HG02973 (cell line): ENCODE measurements around the gene ZNF648.
"Not testable (repeated sequence)": the region's sequence is repeated elsewhere in the genome, so short reads cannot be mapped to it uniquely, and the experiment has no call there.

ENCODE experiments used
- ATAC-seq: cut with Tn5 transposase; IDR thresholded peaks from one replicate; pipeline ENCODE4 v1.9.1; 2021; ENCODE audit warnings: moderate library complexity; ENCODE audit not compliant: unreplicated experiment

Gene ZNF648

GRCh38 chr1:182071924-182072323 is 10.4 kb upstream of the ZNF648 start:
- ATAC-seq: no peak

- no peak for ATAC-seq
Measured at GRCh38 chr1:182069028-182069466, 7.5 kb upstream of the ZNF648 start.

- no peak for ATAC-seq
Measured at GRCh38 chr1:182066934-182067333, 5.4 kb upstream of the ZNF648 start.

GRCh38 chr1:182065126-182065845 is 3.8 kb upstream of the ZNF648 start:
- no peak for ATAC-seq

GRCh38 chr1:182064611-182065010 is 3.1 kb upstream of the ZNF648 start:
- no peak for ATAC-seq

DNA sequence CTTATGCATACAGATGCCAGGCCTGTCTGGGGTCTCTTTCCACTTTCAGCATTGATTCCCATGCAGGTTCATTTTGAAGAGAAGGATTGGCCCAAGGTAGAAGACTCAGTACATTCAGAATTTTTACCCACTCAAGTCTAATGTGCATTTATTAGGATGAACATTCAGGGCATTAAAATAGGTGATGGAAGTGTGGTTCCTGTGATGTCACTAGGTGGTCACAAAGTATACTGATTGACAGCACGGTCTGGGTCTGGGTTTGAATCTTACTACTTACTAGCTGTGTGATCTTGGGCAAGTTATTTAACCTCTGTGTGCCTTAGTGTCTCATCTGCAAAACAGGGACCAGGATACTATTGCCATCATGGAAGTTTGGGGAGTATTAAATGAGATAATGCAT is 711 bp upstream of the ZNF648 start:
- ATAC-seq: no peak

DNA sequence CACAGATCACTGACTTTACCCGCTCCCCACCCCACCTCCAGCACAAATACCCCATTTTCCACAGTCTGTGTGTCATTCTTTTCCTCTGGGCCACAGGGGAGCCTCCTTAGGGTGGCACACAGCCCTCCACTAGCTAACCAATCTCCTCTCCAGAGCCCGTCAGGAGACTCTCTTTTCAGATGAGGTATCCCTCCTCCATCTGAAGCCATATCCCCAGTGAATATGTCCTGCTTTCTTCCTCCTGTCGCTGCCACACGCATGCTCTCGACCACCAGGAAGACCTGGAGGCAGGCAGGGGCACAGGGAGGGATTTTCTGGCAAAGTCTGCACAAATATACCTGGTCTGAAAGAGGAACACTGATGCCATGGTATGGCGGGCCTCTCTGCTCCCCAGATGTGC is 635 bp downstream of the ZNF648 start:
- ATAC-seq: no peak

- ATAC-seq: no peak
Measured at GRCh38 chr1:182059936-182060335, 1.6 kb downstream of the ZNF648 start.

DNA sequence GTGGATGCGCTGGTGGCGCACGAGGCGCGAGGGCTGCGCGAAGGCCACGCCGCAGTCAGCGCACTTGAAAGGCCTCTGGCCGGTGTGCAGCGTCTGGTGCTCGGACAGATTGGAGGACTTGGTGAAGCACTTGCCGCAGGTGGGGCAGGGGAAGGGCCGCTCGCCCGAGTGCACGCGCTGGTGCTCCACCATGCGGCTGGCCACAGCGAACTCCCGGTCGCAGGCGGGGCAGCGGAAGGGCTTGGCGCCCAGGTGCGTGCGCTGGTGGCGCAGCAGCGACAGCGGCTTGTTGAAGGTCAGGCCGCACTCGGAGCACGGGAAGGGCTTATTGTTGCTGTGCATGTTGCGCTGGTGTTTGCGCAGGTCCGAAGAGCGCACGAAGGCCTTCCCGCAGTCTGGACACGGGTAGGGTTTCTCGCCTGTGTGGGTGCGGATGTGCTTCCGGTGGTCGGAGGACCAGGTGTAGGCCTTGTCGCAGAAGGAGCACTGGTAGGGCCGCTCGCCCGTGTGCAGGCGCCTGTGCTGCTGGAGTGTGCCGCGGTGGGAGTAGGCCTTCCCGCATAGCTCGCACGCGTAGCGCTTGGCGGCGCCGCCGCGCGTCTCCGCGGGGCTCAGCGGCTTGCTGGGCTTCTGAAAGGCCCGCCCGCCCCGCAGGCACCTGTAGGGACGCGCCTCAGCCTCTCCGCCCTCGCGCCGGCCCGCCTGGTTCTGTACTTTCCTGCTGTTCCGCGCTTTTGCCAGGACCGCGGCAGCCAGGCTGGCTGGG is 4.7 kb downstream of the ZNF648 start:
- no peak for ATAC-seq

DNA sequence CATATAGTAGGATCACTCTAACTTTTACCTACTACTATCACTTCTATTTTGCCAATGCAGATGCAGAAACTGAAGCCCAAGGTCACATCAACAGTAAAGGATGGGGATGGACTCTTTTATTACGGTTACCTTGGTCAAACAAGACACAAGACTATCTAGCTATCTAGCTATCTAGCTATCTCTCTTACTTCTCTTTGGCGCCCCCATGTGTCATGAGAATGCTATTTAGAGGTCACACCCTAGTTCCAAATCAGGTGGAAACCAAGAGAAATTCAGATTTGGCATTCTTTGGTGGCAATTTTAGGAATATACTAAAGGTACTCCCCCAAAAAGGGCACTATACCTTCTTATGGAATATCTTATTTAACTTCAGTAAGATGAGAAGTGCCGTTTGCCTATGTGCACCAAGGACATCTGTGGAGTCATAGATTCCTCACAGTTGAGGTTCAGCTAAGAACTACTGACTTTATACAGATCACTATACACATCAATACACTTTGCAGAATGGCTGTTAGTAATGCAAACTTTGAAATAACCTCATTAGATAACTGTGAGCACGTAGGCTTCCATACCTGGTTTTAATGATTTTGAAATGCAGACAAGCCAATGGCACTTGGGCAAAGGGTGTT is 6.7 kb downstream of the ZNF648 start:
- no peak for ATAC-seq

DNA sequence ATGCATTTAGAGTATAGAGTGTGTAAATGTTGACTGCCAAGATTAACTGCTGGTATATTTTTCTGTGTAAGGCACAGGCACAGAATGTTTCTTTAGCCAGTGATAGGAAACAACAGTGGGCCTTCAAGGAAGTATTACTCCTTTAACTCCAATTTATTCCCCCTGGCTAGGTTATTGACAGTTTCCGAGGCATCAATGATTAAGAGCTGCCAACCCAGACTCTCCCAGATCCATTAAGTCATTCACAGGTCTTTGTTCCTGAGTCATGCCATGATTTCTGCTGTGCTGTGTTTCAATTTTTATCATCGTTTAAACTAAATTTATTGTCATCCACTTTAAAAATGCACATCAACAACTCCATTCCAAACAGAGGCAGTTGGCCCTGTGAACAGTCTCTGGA is 9.2 kb downstream of the ZNF648 start:
- ATAC-seq: no peak

GRCh38 chr1:182051938-182052337 is 9.6 kb downstream of the ZNF648 start:
- no peak for ATAC-seq

- no peak for ATAC-seq
Measured at GRCh38 chr1:182050481-182051448, 10.7 kb downstream of the ZNF648 start.

DNA sequence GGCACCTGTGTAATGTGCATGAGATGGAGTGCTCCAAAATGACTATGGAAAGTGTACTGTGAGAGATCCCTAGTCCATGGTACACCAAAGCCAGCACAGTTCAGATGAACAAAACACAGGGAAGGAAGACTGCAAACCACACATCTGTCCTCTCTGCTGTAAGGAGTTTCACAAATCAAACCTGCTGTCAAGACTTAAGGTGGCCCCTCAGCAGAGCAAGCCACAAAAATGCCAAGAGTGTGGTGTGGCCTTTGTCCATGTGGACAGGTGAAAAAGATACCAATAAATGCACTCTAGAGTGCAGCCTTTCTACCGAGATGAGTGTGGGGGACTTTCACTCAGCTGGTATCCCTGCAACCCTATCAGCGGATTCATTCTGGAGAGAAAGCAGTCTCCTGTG is 12.9 kb downstream of the ZNF648 start:
- ATAC-seq: no peak

GRCh38 chr1:182046763-182047162 is 14.7 kb downstream of the ZNF648 start:
- no peak for ATAC-seq

DNA sequence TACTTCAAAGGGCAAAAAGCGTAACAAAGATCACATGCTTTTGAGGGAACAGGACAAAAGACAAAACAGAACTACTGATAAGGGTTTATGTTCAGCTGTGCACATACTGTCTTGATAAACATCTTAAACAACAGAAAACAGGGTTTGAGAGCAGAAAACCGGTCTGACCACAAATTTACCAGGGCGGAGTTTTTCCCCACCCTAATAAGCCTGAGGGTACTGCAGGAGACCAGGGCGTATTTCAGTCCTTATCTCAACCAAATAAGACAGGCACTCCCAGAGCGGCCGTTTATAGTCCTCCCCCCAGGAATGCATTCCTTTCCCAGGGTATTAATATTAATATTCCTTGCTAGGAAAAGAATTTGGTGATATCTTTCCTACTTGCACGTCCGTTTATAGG is 16.0 kb downstream of the ZNF648 start:
- not testable (repeated sequence) for ATAC-seq

GRCh38 chr1:182041615-182042014 is 19.9 kb downstream of the ZNF648 start:
- ATAC-seq: no peak

DNA sequence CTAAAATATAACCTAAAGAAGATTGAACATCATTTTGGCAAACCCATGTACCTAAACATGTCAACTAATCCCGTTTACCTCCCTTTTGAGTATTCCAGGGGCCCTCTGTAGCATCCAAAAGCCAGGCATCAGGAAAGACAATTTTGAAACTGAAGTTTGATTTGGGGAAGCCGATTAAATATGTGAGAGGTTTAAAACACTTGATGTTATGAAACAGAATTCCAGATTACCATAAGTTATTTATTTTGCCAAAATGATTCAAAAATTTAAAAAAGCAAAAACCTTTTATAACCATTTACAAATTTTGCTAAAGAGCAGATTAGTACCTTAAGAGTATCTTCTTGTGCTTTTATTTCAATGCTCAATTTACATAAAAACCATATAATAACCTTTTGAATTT is 23.3 kb downstream of the ZNF648 start:
- no peak for ATAC-seq

GRCh38 chr1:182035097-182035770 is 26.3 kb downstream of the ZNF648 start:
- no peak for ATAC-seq

- no peak for ATAC-seq
Measured at GRCh38 chr1:182032251-182032650, 29.3 kb downstream of the ZNF648 start.
